ENCODE results near the gene IL17RC. TPM values are rescaled to one million over a fixed set of nuclear protein-coding genes. Genes with fewer than 3 reads are reported as not detected.

Gene IL17RC
- total and polyA plus RNA-seq, 2 experiments from 2014 or later: 8.4 to 12.6 TPM

DNA sequence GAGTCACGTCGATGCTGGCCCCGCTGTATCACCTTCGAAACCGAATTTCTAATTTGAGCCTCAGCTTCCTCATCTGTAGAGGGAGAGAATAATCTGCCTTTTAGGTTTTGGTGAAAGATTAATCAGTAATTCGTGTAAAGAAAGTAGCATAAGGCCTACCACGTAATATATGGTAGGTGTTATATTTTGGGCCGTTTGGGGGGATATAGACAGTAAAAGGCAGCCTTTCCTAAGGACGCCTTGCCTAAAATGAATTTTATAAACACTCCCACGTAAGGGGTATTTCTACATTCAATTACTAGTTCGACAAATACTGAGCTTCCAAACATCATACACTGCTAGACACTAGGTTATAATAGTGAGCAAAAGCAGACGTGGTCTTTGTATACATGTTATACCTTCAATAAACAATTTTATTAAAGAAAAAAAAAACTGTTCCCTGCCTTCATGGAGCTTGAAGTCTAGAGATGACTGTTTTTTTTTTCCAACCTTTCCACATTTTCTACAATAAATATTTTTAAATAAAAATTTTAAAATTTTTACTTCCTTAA is 25.8 kb upstream of the IL17RC start (continued):
- TF ChIP-seq, protein P1, sequence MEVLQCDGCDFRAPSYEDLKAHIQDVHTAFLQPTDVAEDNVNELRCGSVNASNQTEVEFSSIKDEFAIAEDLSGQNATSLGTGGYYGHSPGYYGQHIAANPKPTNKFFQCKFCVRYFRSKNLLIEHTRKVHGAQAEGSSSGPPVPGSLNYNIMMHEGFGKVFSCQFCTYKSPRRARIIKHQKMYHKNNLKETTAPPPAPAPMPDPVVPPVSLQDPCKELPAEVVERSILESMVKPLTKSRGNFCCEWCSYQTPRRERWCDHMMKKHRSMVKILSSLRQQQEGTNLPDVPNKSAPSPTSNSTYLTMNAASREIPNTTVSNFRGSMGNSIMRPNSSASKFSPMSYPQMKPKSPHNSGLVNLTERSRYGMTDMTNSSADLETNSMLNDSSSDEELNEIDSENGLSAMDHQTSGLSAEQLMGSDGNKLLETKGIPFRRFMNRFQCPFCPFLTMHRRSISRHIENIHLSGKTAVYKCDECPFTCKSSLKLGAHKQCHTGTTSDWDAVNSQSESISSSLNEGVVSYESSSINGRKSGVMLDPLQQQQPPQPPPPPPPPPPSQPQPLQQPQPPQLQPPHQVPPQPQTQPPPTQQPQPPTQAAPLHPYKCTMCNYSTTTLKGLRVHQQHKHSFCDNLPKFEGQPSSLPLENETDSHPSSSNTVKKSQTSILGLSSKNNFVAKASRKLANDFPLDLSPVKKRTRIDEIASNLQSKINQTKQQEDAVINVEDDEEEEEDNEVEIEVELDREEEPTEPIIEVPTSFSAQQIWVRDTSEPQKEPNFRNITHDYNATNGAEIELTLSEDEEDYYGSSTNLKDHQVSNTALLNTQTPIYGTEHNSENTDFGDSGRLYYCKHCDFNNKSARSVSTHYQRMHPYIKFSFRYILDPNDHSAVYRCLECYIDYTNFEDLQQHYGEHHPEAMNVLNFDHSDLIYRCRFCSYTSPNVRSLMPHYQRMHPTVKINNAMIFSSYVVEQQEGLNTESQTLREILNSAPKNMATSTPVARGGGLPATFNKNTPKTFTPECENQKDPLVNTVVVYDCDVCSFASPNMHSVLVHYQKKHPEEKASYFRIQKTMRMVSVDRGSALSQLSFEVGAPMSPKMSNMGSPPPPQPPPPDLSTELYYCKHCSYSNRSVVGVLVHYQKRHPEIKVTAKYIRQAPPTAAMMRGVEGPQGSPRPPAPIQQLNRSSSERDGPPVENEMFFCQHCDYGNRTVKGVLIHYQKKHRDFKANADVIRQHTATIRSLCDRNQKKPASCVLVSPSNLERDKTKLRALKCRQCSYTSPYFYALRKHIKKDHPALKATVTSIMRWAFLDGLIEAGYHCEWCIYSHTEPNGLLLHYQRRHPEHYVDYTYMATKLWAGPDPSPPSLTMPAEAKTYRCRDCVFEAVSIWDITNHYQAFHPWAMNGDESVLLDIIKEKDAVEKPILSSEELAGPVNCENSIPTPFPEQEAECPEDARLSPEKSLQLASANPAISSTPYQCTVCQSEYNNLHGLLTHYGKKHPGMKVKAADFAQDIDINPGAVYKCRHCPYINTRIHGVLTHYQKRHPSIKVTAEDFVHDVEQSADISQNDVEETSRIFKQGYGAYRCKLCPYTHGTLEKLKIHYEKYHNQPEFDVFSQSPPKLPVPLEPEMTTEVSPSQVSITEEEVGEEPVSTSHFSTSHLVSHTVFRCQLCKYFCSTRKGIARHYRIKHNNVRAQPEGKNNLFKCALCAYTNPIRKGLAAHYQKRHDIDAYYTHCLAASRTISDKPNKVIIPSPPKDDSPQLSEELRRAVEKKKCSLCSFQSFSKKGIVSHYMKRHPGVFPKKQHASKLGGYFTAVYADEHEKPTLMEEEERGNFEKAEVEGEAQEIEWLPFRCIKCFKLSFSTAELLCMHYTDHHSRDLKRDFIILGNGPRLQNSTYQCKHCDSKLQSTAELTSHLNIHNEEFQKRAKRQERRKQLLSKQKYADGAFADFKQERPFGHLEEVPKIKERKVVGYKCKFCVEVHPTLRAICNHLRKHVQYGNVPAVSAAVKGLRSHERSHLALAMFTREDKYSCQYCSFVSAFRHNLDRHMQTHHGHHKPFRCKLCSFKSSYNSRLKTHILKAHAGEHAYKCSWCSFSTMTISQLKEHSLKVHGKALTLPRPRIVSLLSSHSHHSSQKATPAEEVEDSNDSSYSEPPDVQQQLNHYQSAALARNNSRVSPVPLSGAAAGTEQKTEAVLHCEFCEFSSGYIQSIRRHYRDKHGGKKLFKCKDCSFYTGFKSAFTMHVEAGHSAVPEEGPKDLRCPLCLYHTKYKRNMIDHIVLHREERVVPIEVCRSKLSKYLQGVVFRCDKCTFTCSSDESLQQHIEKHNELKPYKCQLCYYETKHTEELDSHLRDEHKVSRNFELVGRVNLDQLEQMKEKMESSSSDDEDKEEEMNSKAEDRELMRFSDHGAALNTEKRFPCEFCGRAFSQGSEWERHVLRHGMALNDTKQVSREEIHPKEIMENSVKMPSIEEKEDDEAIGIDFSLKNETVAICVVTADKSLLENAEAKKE (CRISPR knock-in tag; IDR thresholded peaks at IDR 0.05): no peak
- TF ChIP-seq NANOG (IDR thresholded peaks at IDR 0.05; ENCODE audit: borderline replicate concordance) (no peak), ZNF331 (CRISPR knock-in tag; IDR thresholded peaks at IDR 0.05; ENCODE audit: low read depth) (no peak), POLR2AphosphoS5 (IDR thresholded peaks at IDR 0.05; ENCODE audit: low read depth) (no peak)
- TF ChIP-seq, protein P2, sequence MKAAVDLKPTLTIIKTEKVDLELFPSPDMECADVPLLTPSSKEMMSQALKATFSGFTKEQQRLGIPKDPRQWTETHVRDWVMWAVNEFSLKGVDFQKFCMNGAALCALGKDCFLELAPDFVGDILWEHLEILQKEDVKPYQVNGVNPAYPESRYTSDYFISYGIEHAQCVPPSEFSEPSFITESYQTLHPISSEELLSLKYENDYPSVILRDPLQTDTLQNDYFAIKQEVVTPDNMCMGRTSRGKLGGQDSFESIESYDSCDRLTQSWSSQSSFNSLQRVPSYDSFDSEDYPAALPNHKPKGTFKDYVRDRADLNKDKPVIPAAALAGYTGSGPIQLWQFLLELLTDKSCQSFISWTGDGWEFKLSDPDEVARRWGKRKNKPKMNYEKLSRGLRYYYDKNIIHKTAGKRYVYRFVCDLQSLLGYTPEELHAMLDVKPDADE (IDR thresholded peaks at IDR 0.05): no peak

DNA sequence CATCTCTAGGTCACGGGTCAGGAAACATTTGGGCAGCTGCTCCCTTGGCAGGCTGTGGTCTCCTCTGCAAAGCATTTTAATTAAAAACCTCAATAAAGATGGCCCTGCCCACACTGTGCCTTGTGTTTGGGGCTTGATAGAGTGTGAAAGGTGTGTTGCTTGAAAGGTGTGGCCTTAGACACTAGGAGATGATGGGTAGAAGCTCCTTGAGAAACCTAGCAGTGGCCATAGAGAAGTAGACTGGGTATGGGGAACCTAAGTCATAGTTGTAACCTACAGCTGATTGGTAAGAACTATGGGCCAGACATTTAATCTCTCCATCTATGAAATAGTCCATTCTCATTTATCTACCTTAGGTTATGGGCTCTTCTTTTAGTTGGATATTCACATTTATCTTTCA is 23.2 kb upstream of the IL17RC start:
- Histone ChIP-seq H3K27ac (ENCODE audit: low read depth) (no peak overlapping the region), H2AFZ (no peak overlapping the region), H3K9me2 (ENCODE audit: insufficient read depth) (no peaks in the 10 kb centered on the region), H3K27me3 (ENCODE audit: insufficient read depth) (no peaks in the 10 kb centered on the region), H4K20me1 (replicated peaks; ENCODE audit: insufficient read depth) (peaks cover 4% of the 10 kb centered on the region; the same call in 1 of the 2 replicates), H3F3A (replicated peaks; ENCODE audit: low read depth) (peaks cover 9% of the 10 kb centered on the region; the same call in 1 of the 2 replicates), H3K4me3 (no peak overlapping the region), H3K79me2 (replicated peaks; ENCODE audit: insufficient read depth) (peaks cover 17% of the 10 kb centered on the region), H3K4me1 (ENCODE audit: insufficient read depth) (peaks cover 5% of the 10 kb centered on the region; the same call in 1 of the 2 replicates), H3K36me3 (ENCODE audit: insufficient read depth) (0 out of 2 replicates have a peak, but pooled peaks cover 9% of the 10 kb centered on the region), H3K4me2 (no peak overlapping the region)
- ATAC-seq: no peak
- Mint-ChIP-seq H3K4me3 (no peak overlapping the region), H3K9me3 (no peaks in the 10 kb centered on the region), H3K36me3 (ENCODE audit: low read depth) (peaks cover 33% of the 10 kb centered on the region), H3K27me3 (ENCODE audit: insufficient read depth, low read depth, poor library complexity) (peaks cover 10% of the 10 kb centered on the region), H3K4me1 (peaks cover 12% of the 10 kb centered on the region), H3K27ac (no peak overlapping the region)
- DNase-seq (ENCODE audit: low spot score): no peak
- TF ChIP-seq EZH2 (IDR thresholded peaks at IDR 0.05; ENCODE audit: low read depth, unreplicated experiment) (no peak), EZH2phosphoT487 (IDR thresholded peaks at IDR 0.05; ENCODE audit: unreplicated experiment) (no peak), POLR2AphosphoS5 (IDR thresholded peaks at IDR 0.05; ENCODE audit: low read depth) (no peak), STAT1 (IDR thresholded peaks at IDR 0.05; ENCODE audit: unreplicated experiment) (no peak)
- TF ChIP-seq, protein P1 (CRISPR knock-in tag; IDR thresholded peaks at IDR 0.05): no peak
